Germinal center (tissue), 1 donor: ENCODE results near the gene GPR42.
A peak's percentile ranks its signal among the peaks of the same experiment; 100 is the strongest.

Experiments
- DNase-seq: peaks from one replicate; pipeline ENCODE4 v3.0.0; 2012; ENCODE audit warnings: mixed read lengths, low spot score

The GPR42 gene, protein sequence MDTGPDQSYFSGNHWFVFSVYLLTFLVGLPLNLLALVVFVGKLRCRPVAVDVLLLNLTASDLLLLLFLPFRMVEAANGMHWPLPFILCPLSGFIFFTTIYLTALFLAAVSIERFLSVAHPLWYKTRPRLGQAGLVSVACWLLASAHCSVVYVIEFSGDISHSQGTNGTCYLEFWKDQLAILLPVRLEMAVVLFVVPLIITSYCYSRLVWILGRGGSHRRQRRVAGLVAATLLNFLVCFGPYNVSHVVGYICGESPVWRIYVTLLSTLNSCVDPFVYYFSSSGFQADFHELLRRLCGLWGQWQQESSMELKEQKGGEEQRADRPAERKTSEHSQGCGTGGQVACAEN

DNA sequence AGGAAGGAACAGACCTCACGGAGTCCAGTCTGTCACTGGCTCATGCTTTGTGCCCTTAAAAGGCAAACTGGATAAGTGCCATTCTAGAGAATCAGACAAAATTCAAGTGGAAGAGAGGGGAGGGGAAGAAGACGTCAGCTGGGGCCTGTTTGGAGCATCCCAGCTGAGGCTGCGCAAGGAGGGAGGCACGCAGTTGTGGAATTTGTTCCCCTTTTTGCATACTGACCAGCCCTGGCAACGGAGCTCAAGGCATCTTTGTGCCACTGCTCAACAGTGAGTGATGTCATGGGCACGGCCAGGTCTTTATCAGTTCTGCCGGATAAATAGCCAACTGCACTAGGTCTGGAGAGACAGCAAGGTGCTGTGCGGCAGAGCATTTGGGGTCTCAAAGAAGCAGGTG, at the start of gene GPR42:
Gene GPR42, plus strand, starts transcription at position 347 of the 400 bp plus-strand sequence. CDS start 292 bp downstream, outside the sequence.
- DNase-seq = no peak

DNA sequence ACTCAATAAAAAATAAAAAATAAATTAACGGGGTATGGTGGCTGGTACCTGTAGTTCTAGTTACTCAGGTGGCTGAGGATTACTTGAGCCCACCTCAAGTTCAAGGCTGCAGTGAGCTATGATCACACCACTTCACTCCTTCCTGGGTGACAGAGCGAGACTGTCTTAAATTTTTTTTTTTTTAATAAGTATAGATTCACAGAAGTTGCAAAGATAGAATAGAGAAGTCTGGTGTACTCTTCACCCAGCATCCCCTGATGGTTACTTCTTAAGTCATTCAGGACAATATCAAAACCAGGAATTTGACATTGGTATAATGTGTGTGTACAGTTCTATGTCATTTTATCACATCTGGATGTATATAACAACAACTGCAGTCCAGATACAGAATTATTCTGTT, 49.6 kb upstream of the GPR42 start:
- no peak for DNase-seq

DNA sequence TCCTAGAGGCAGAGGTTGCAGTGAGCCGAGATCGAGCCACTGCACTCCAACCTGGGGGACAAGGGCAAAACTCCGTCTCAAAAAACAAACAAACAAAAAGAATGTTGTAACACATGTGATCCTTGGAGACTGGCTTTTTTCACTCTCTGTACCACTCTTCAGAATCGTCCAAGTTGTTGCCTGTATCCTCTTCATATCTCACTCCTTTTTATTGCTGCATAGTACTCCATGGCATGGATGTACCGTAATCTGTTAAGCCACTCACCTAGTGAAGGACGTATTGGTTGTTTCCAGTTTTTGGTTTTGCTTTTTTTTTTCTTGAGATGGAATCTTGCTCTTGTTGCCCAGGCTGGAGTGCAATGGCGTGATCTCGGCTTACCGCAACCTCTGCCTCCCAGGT, 48.9 kb upstream of the GPR42 start:
- DNase-seq = no peak

DNA sequence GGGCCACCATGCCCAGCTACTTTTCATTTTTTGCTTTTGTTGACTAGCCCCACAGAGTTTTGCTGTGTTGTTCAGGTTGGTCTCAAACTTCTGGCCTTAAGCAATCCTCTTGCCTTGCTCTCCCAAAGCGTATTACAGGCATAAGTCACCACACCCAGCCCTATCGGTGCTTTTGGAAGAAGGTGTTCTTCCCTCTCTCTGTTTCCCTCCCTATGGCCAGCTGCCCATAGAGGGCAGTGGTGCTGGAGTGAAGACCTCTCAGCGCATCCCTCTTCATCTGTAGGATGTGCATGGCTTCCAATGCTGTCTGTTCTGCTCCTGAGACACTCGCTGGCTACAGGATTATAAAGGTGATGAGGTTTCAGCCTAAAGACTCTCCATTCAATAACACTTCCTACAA, 43.2 kb upstream of the GPR42 start:
- DNase-seq = no peak

DNA sequence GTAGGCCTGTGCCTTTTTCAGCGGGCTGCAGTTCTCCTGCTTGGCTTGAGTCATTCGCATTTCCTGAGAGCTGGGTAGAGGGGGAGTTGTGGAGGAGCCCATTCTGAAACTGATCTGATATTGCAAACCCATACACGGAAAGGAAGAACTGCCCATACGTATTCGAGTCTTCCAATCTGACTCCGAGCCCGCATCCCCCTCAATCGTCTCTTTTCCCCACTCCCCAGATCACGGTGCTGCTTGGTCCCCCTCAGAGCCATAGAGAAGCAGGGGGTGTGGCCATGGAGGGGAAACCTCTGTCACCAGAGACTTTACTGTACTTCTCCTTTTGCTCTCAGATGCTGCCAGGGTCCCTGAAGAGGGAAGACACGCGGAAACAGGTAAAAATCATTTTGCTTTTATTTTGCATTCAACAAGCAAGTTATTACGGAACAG, 42.0 kb upstream of the GPR42 start, which contains the start of gene CD22:
Gene CD22, plus strand, starts transcription at position 337 of the 435 bp plus-strand sequence. CDS start 2,854 bp downstream, outside the sequence.
- peak; percentile 82 for DNase-seq

DNA sequence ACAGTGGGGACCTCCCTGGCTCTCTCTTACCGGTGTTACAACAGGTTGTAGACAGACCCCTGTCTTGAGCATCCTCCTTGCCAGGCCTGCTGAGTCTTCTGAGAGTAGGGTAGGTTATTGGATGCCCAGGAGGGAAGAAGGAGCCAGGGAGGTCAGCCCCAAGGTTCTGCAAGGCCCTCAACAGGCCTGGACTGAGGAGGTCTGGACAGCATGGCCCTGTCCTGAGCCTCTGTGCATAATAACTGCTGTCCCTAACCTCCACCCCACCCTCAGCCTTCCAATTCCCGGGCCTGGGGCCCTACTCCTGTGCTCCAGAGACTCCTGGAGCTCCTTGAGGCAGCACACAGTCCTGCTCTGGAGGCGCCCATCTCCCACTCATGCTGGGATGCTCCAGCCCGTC, 41.5 kb upstream of the GPR42 start:
- no peak for DNase-seq

DNA sequence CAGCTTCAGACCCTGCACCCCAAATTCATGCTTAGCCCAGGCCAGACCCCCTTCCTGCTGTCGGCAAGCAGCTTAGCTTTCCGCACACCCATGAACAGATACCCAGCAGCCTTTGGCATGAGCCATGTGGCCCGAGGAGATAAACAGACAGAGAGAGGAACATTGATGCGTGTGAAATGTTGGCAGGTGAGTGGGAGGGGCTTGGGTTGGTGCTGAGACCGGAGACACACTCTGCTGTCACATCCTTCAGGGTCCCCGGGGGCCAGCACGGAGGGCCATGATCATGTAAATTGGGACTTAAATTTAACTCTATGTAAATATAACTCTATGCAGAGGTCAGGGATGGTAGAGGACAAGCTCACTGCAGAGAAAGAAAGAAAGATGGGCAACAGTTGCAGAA, 40.4 kb upstream of the GPR42 start:
- DNase-seq = peak; percentile 91

DNA sequence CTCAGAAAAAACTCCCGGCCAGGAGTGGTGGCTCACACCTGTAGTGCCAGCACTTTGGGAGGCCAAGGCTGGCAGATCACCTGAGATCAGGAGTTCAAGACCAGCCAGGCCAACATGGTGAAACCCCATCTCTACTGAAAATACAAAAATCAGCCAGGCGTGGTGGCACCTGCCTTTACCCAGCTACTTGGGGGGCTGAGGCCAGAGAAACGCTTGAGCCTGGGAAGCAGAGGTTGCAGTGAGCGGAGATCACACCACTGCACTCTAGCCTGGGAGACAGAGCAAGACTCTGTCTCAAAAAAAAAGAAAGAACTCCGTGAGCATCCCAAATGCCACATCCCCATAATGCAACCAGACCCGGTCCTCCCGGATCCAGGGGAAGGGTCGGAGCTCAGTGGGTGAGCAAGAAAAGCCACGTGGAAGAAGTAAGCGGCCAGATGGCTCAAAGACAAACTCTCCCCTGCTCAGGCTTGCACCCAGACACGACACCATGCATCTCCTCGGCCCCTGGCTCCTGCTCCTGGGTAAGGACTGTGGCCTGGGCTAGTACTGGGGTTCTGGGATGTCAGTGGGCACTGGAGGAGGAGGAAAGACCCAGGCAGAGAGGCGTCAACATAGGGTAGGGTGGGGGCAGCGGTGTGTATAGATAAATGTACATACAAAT, 39.2 kb upstream of the GPR42 start:
- DNase-seq = no peak

DNA sequence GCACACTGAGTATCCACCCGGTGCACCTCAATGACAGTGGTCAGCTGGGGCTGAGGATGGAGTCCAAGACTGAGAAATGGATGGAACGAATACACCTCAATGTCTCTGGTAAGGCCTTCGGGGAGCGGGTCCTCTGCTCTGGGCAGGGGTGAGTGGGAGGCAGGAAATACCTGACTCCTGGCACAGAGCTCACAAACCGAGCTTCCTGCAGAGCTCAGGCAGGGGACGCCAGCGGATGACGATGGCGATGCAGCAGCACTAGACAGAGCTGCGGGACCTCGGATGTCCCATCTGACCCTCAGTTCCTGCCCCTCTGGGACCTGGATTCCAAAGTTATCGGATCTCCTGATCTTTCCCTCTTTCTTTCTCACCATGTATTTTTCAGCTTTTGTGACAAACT, 38.1 kb upstream of the GPR42 start:
- DNase-seq = no peak

DNA sequence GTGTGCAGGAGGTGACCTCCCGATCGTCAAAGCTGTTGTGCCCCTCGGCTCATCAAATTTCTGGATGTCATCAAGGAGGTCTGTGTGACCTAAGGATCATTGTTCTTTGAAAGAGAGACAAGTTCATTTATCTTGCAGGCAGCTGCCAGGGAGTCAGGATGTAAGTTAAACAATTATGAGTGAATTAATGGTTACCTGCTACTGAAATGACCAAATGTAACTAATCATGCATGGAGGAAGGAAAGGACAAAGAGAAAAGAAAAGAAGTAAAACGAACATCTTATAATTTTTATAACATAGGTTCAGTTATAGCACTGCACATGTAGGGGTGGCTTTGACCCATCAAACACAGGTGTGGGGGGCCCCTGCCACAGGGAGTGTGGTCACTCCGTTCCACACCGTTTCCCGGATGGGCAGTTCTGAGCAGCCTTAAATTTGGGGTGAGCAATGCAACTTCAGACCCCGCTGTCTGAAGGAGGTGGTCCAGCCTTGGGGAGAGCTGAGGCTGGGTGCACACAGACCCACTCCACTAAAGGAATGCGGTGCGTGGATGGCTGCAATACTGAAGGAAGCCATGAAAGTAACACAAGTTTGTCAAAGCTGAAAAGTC, 36.6 kb upstream of the GPR42 start:
- no peak for DNase-seq

DNA sequence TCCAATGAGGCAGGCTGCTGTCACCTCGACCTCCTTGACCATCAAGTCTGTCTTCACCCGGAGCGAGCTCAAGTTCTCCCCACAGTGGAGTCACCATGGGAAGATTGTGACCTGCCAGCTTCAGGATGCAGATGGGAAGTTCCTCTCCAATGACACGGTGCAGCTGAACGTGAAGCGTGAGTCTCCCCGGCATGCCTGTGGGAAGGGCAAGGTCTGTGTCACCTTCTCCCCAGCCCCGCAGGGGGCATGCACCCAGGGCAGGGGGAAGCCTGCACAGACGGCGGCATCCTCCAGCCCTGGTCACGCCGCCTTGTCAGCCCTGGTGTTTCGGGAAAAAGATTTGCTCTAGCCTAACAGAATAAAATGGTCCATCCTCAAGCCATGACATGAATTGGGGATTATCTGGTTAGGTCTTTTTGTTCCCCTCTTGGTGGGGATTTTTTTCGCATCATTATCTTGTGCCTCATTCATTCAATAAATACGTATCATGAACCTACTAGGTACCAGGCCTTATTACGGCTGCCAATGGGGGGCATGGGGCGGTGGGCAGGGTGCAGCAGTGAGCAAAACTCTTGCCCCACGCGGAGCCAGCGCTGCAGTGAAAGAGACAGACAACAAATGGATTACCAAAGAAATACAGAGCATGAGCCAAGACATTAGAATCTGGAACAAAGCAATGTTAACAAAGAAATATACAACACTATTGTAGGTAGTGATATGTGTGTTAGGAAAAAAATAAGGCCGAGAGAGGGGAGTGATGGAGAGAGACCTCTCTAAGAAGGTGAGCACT, 34.5 kb upstream of the GPR42 start:
- DNase-seq = no peak

DNA sequence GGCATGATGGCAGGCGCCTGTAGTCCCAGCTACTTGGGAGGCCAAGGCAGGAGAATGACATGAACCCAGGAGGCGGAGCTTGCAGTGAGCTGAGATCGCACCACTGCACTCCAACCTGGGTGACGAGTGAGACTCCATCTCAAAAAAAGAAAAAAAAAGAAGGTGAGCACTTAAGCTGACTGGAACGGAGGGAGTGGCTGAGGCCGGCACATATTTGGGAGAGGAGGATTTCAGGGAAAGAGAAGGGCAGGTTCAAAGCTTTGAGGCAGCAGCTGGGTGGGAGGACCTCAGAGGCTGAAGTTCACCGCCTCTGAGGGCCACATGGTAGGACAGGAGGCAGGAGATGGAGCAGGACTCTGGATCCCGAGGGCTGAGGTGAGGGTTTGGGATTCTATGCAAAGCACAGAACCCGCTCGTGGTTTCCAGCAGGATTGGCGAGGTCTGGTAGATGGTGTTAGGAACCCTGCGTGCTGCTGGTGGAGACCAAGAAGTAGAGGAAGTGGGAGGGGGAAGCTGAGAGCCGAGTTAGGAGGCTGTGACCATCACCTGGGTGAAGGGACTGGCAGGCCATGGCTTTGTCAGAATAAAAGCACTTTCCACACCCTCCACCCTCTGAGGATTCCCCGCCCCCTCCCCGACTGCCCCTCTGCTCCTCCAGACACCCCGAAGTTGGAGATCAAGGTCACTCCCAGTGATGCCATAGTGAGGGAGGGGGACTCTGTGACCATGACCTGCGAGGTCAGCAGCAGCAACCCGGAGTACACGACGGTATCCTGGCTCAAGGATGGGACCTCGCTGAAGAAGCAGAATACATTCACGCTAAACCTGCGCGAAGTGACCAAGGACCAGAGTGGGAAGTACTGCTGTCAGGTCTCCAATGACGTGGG, 33.5 kb upstream of the GPR42 start:
- DNase-seq = no peak

DNA sequence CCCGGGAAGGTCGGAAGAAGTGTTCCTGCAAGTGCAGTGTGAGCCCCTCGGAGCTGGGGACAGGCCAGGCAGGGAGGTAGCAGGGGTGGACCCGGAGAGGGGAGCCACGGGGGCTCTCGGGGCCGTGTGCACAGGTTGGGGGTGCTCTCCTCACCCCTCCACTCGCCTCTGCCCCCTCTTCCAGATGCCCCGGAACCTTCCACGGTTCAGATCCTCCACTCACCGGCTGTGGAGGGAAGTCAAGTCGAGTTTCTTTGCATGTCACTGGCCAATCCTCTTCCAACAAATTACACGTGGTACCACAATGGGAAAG, 32.9 kb upstream of the GPR42 start:
- no peak for DNase-seq

DNA sequence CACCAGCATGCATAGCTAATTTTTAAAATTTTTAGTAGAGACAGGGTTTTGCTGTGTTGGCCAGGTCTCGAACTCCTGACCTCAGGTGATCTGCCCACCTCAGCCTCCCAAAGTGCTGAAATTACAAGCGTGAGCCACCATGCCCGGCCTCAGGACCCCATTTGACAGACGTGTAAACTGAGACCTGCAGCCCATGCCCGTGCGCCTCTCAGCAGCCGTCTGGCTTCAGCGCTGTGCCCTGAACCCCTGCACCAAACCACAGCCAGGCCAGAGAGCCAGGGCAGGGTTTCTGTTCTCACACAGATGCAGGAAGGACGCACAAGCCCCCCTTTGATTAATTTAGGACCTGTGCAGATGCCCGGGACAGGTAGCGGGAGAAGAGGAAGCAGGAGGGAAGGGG, 30.4 kb upstream of the GPR42 start:
- DNase-seq = no peak

DNA sequence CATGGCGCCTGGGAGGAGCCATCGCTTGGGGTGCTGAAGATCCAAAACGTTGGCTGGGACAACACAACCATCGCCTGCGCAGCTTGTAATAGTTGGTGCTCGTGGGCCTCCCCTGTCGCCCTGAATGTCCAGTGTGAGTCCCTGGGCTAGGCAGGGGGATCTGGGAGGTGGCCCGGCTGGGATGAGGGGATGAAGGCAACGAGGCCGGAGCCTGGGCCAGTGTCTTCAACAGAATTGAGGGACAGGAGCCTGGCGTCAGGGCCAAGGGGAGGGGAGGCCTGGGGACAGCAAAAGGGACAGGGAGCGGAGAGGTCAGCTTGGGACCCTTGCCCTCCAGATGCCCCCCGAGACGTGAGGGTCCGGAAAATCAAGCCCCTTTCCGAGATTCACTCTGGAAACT, 29.9 kb upstream of the GPR42 start:
- DNase-seq = no peak

DNA sequence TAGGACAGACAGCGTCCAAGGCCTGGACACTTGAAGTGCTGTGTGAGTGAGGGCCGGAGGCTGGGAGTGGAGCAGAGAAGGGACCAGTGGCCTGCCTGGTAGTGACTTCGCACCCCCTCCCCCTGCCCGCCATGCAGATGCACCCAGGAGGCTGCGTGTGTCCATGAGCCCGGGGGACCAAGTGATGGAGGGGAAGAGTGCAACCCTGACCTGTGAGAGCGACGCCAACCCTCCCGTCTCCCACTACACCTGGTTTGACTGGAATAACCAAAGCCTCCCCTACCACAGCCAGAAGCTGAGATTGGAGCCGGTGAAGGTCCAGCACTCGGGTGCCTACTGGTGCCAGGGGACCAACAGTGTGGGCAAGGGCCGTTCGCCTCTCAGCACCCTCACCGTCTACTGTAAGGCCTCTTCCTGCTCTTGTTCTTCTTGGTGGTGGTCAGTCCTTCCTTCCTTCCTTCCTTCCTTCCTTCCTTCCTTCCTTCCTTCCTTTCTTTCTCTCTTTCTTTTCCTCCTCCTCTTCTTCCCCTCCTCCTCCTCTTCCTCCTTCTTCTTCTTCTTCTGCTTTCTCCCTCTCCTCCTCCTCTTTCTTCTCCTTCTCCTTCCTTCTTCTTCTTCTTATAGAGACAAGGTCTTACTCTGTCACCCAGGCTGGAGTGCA, 29.2 kb upstream of the GPR42 start:
- no peak for DNase-seq

DNA sequence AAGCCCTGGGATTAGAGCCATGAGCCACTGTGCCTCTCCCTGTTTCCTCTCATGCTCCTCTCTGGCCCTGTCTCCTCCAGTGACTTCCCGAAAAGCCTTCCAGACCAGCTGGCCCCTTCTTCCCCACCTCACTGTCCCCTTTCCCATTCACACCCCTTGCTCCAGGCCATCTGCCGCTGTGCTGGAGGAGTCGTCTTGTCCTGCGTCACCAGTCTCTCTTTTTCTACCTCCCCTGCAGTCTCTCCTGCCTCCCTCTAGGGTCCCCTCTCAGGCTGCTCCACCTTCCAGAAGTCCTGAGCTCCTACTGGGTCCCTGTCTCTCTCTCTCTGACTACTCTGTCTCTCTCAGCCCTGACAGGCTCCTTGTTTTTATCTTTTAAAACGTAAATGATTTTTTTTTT, 28.4 kb upstream of the GPR42 start:
- DNase-seq = no peak

DNA sequence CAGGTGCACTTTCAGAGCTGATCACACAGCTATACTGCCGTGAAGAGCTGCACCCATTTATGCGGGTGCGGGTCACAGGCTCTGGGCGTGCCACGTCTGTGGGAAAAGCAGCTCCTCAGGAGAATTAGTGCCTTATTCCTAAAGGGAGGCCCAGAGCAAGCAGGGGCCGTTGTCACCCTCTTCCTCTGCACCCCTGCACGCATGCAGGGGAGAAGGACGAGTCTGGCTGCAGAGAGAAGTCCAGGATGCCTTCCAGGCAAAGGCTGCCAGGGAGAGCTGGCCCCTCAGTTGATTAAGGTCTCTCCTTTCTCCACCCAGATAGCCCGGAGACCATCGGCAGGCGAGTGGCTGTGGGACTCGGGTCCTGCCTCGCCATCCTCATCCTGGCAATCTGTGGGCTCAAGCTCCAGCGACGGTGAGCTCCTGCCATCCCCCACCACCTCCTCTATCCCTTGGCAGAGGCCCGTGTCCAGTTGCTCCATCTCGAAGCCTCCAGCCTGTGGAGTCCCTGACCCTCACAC, 26.3 kb upstream of the GPR42 start:
- no peak for DNase-seq

DNA sequence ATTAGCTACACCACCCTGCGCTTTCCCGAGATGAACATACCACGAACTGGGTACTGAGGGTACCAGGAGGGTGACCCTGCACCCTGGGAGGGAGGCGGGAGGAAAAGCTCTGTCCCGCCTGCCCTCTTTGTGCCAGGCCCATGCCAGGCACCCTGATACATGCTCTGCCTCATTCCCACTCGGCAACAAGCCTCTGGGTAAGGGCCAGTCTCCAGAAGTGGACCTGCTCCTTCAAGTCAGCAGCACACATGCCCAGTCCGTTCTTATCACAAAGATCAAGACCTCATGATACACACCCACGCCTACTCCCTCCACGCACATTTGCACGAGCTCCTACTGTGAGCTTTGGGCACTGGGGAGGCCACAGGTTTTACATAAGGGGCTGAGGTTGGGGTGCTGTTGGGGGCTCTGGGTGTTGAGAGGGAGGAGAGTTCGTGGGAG, 25.2 kb upstream of the GPR42 start:
- no peak for DNase-seq

DNA sequence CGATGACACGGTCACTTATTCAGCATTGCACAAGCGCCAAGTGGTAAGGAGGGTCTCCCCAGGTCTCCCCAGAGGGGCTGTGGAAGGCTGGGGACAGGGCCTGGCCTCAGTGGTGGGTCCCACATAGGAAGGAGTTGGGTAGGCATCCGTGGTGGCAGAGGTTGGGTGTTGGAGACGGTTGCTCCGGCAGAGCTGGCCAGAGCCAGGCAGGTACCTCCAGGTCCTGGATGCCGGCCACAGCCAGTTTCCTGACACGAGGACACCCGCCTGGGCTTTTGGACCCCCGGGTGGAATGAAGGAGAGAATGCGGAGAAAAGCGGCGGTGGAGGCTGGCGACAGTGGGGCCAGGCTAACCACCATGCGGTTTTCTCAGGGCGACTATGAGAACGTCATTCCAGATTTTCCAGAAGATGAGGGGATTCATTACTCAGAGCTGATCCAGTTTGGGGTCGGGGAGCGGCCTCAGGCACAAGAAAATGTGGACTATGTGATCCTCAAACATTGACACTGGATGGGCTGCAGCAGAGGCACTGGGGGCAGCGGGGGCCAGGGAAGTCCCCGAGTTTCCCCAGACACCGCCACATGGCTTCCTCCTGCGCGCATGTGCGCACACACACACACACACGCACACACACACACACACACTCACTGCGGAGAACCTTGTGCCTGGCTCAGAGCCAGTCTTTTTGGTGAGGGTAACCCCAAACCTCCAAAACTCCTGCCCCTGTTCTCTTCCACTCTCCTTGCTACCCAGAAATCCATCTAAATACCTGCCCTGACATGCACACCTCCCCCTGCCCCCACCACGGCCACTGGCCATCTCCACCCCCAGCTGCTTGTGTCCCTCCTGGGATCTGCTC, 24.4 kb upstream of the GPR42 start:
- no peak for DNase-seq
